PC-3 (cell line): Measurements from ENCODE around the gene MACROD1. TPM values are rescaled to one million over a fixed set of nuclear protein-coding genes. Genes with fewer than 3 reads are reported as not detected.

ENCODE experiments used
- ATAC-seq: fragments of 200-7000 bp; cut with Tn5 transposase; 2 replicates; pipeline ENCODE4 v1.9.1; 2020; ENCODE audit warnings: mild to moderate bottlenecking, moderate library complexity
- BruUV-seq: library from RNA; stranded (reverse); fragments of 400-500 nt; replicated peaks from 2 replicates; lab custom pipeline; 2021; lab: Mats Ljungman, UMichigan
- CTCF ChIA-PET: fragments of 300-600 bp; sonication (Branson Sonifier 250); formaldehyde crosslinking; loops from one replicate; lab custom pipeline; 2022; ENCODE audit warnings: antibody characterized with exemption; lab: Charles Lee
- POLR2A ChIA-PET: fragments of 300-600 bp; sonication (Branson Sonifier 250); formaldehyde crosslinking; loops from one replicate; lab custom pipeline; 2022; ENCODE audit warnings: antibody characterized with exemption; ENCODE audit not compliant: unreplicated experiment; lab: Charles Lee
- DNase-seq: peaks from one replicate; pipeline ENCODE4 v3.0.0-alpha.2; 2015
- H2AFZ ChIP-seq: fragments of 300-600 bp; sonication (generic); 2 replicates; pipeline ENCODE4 v1.6.0; 2016; ENCODE audit warnings: antibody characterized with exemption, low read length
- H3F3A ChIP-seq: fragments of 300-600 bp; sonication (generic); one replicate; pipeline ENCODE4 v1.6.0; 2017; ENCODE audit warnings: antibody characterized with exemption, low read length, control low read depth, mild to moderate bottlenecking; ENCODE audit not compliant: unreplicated experiment
- H3K27ac ChIP-seq: fragments of 300-600 bp; sonication (generic); 2 replicates; pipeline ENCODE4 v1.5.1; 2016; ENCODE audit warnings: mild to moderate bottlenecking, low read length
- H3K27me3 ChIP-seq: fragments of 300-600 bp; sonication (generic); 2 replicates; pipeline ENCODE4 v1.6.1; 2016; ENCODE audit warnings: low read length, mixed read lengths
- H3K36me3 ChIP-seq: fragments of 300-600 bp; sonication (generic); 2 replicates; pipeline ENCODE4 v1.6.1; 2016; ENCODE audit warnings: low read depth, mixed run types, low read length, mixed read lengths
- H3K4me1 ChIP-seq: fragments of 300-600 bp; sonication (generic); 2 replicates; pipeline ENCODE4 v1.5.1; 2016; ENCODE audit warnings: low read length; ENCODE audit not compliant: insufficient read depth
- H3K4me2 ChIP-seq: fragments of 300-600 bp; sonication (generic); 2 replicates; pipeline ENCODE4 v1.6.0; 2016; ENCODE audit warnings: low read length
- H3K4me3 ChIP-seq: fragments of 300-600 bp; sonication (generic); 2 replicates; pipeline ENCODE4 v1.5.1; 2016; ENCODE audit warnings: mild to moderate bottlenecking, low read length, mixed read lengths
- H3K79me2 ChIP-seq: fragments of 300-600 bp; sonication (generic); 2 replicates; pipeline ENCODE4 v1.6.1; 2017; ENCODE audit warnings: low read length, mixed read lengths
- H3K9ac ChIP-seq: fragments of 300-600 bp; sonication (generic); 2 replicates; pipeline ENCODE4 v1.6.0; 2016; ENCODE audit warnings: mild to moderate bottlenecking, low read length
- H3K9me2 ChIP-seq: fragments of 300-600 bp; sonication (generic); replicated peaks from 2 replicates; pipeline ENCODE4 v1.6.1; 2016; ENCODE audit warnings: mixed run types, low read length, mixed read lengths
- H3K9me3 ChIP-seq: fragments of 300-600 bp; sonication (generic); 2 replicates; pipeline ENCODE4 v1.6.1; 2016; ENCODE audit warnings: low read length, mixed read lengths
- H4K20me1 ChIP-seq: fragments of 300-600 bp; sonication (generic); 2 replicates; pipeline ENCODE4 v1.6.1; 2016; ENCODE audit warnings: low read length, mixed read lengths
- EZH2 ChIP-seq: fragments of 300-600 bp; sonication (generic); IDR thresholded peaks from one replicate; pipeline ENCODE4 v1.6.1; 2017; ENCODE audit warnings: antibody characterized with exemption, mild to moderate bottlenecking, low read length; ENCODE audit not compliant: unreplicated experiment
- EZH2phosphoT487 ChIP-seq: fragments of 300-600 bp; sonication (generic); IDR thresholded peaks from 2 replicates; pipeline ENCODE4 v1.6.1; 2018; ENCODE audit warnings: mild to moderate bottlenecking, antibody characterized with exemption, low read length, borderline replicate concordance
- intact Hi-C: fragments of 100-400 bp; cut with micrococcal nuclease; formaldehyde crosslinking; loops from 2 replicates; pipeline ENCODE4 v1.9.0; 2023
- total RNA-seq: library from RNA; depleted of rRNA; stranded (reverse); fragments of >200 nt; gene quantifications from 2 replicates; pipeline ENCODE4 v1.2.3, GENCODE V29; 2014
- TF ChIP-seq, protein P1 (sequence below): fragments of 300-600 bp; sonication (generic); conservative IDR thresholded peaks from 2 replicates; pipeline ENCODE4 v1.5.1; 2017; ENCODE audit warnings: antibody characterized with exemption, low read depth, mild to moderate bottlenecking, low read length

The MACROD1 gene
- total RNA-seq, 1 experiment from 2014 or later = 71.4 TPM

DNA sequence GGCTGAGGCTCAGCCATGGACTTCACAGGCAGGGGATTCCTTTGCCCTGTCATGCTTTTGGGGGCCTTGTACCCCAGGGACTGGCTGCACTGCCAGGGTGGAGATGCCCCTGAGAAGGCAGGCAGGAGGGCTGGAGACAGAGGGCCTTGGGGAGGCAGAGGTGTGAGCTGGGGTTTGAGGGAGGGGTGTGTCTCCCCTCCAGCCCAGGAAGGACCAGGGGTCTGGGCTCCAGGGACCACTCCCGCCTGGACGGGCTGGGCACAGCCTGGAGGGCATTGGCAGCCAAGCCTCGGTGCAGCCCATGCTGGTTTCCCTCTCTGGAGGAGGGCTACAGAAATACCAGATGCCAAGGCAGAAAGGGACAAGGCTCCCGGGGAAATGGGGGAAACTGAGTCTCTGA, 160.2 kb downstream of the MACROD1 start:
- Histone ChIP-seq H3K36me3 (no peaks in the 10 kb centered on the region), H3K9me3 (no peaks in the 10 kb centered on the region), H3K4me1 (peaks cover 7% of the 10 kb centered on the region; the same call in 1 of the 2 replicates), H2AFZ (no peak overlapping the region), H3K79me2 (no peaks in the 10 kb centered on the region), H3K9me2 (no peaks in the 10 kb centered on the region), H3K4me2 (no peak overlapping the region), H3K9ac (no peak overlapping the region), H3F3A (no peaks in the 10 kb centered on the region), H3K27me3 (no peaks in the 10 kb centered on the region), H3K4me3 (no peak overlapping the region), H4K20me1 (no peaks in the 10 kb centered on the region), H3K27ac (no peak overlapping the region)
- no peak for ATAC-seq
- intact Hi-C loops = no loop called here
- TF ChIP-seq EZH2phosphoT487 (no peak), EZH2 (no peak)
- TF ChIP-seq, protein P1, sequence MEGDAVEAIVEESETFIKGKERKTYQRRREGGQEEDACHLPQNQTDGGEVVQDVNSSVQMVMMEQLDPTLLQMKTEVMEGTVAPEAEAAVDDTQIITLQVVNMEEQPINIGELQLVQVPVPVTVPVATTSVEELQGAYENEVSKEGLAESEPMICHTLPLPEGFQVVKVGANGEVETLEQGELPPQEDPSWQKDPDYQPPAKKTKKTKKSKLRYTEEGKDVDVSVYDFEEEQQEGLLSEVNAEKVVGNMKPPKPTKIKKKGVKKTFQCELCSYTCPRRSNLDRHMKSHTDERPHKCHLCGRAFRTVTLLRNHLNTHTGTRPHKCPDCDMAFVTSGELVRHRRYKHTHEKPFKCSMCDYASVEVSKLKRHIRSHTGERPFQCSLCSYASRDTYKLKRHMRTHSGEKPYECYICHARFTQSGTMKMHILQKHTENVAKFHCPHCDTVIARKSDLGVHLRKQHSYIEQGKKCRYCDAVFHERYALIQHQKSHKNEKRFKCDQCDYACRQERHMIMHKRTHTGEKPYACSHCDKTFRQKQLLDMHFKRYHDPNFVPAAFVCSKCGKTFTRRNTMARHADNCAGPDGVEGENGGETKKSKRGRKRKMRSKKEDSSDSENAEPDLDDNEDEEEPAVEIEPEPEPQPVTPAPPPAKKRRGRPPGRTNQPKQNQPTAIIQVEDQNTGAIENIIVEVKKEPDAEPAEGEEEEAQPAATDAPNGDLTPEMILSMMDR = no peak
- ChIA-PET POLR2A (no interaction called here), CTCF (no interaction called here)
- DNase-seq = no peak
- BruUV-seq = no TSS peak

DNA sequence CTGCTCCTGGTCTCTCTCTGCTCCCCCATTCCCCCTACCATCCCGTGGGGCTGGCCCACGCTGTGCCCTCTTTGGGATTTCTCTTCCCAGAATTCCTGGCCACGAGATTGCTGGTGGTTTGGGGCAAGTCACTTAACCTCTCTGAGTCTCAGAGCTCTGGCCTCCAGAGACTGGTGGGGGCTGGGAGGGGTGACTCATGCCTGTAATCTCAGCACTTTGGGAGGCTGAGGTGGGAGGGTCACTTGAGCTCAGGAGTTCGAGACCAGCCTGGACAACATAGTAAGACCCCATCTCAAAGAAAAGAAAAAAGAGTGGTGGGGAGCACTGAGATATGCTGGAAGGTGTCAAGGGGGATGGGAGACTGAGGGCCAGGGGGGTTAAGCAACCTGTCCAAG, 161.3 kb downstream of the MACROD1 start:
- Histone ChIP-seq H3K9ac (no peak overlapping the region), H3K27ac (no peak overlapping the region), H3K27me3 (no peaks in the 10 kb centered on the region), H3K9me2 (no peaks in the 10 kb centered on the region), H3K4me3 (no peak overlapping the region), H3F3A (no peaks in the 10 kb centered on the region), H3K4me1 (peaks cover 14% of the 10 kb centered on the region; the same call in 1 of the 2 replicates), H3K9me3 (no peaks in the 10 kb centered on the region), H2AFZ (no peak overlapping the region), H3K4me2 (no peak overlapping the region), H3K36me3 (no peaks in the 10 kb centered on the region), H3K79me2 (no peaks in the 10 kb centered on the region), H4K20me1 (no peaks in the 10 kb centered on the region)
- intact Hi-C loops = no loop called here
- POLR2A ChIA-PET = no interaction called here
- no TSS peak for BruUV-seq
- TF ChIP-seq, protein P1 = no peak
- TF ChIP-seq EZH2phosphoT487 = no peak
- no peak for TF ChIP-seq EZH2
- CTCF ChIA-PET = no interaction called here
- DNase-seq (no peak), ATAC-seq (no peak)

DNA sequence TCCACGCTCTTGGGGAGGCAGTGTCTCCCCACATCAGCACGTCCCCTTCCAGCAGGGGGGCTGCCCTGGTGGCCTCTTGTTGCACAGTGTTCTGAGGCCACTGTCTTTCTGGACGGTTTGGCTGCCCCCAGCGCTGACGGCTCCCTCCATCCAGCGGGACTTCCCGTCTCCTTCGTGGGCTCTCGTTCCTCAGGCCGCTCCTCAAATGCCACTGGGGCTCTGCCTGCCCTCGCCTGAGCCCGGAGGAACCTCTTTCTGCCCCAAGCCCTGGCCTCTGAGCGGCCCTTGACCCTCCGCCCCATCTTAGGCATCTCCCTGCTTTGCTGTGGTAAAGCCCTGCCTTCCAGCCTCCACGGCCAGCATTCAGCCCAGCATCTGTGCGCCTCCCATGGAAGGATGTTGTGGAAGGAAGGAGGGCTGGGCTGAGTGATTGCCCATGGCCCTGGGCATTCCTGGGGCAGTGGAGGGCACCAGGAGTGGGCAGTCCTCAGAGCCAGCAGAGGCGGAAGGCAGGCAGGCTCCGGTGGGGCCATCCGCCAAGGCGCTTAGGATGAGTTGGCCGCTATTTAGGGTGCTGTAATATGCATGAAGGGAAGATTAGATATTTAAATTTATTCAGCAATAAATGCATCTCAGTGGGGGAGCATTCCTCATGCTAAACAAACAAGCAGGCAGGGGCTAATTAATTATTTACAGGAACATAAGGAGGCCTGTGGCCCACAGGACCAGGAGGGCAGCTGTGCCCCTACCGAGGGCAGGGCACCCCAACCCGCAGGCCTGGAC, 161.9 kb downstream of the MACROD1 start:
- ChIA-PET POLR2A (no interaction called here), CTCF (no interaction called here)
- DNase-seq (no peak), ATAC-seq (no peak)
- no peaks in the 10 kb centered on the region for H3F3A ChIP-seq
- H2AFZ ChIP-seq = no peak overlapping the region
- no peaks in the 10 kb centered on the region for H3K9me3 ChIP-seq
- H3K4me3 ChIP-seq = no peak overlapping the region
- no peaks in the 10 kb centered on the region for H3K27me3 ChIP-seq
- intact Hi-C loops = no loop called here
- TF ChIP-seq, protein P1 = no peak
- TF ChIP-seq EZH2phosphoT487 (no peak), EZH2 (no peak)
- H3K4me1 ChIP-seq = peaks cover 16% of the 10 kb centered on the region; the same call in 1 of the 2 replicates
- no peaks in the 10 kb centered on the region for H4K20me1 ChIP-seq
- H3K79me2 ChIP-seq = no peaks in the 10 kb centered on the region
- no TSS peak for BruUV-seq
- H3K36me3 ChIP-seq = no peaks in the 10 kb centered on the region
- H3K9me2 ChIP-seq = no peaks in the 10 kb centered on the region
- no peak overlapping the region for H3K4me2 ChIP-seq
- H3K9ac ChIP-seq = no peak overlapping the region
- H3K27ac ChIP-seq = no peak overlapping the region
